ENCODE data around the gene GPRIN1.

DNA sequence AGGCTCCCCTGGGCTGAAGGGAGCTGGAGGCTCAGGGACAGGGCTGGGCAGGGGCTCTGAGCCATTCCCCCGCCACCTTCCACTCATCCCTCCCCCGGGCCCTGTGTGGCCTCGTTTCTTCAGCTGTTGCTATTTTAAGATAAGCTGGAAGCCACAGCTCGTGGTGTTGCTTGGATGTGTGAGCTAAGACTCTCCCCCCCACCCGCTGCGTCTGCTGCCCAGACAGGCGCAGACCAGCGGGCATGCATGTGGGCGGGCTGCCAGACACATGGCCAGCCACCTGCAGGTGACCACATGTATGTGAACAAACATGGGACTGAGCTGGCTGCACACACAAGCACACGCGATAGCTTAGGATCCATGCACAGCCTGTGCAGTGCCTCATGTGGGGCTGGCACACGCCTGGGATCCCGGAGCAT, 11.7 kb upstream of the GPRIN1 start:
- no peak for TF ChIP-seq POLR2A (IDR thresholded peaks at IDR 0.05)
- TF ChIP-seq, protein P1, sequence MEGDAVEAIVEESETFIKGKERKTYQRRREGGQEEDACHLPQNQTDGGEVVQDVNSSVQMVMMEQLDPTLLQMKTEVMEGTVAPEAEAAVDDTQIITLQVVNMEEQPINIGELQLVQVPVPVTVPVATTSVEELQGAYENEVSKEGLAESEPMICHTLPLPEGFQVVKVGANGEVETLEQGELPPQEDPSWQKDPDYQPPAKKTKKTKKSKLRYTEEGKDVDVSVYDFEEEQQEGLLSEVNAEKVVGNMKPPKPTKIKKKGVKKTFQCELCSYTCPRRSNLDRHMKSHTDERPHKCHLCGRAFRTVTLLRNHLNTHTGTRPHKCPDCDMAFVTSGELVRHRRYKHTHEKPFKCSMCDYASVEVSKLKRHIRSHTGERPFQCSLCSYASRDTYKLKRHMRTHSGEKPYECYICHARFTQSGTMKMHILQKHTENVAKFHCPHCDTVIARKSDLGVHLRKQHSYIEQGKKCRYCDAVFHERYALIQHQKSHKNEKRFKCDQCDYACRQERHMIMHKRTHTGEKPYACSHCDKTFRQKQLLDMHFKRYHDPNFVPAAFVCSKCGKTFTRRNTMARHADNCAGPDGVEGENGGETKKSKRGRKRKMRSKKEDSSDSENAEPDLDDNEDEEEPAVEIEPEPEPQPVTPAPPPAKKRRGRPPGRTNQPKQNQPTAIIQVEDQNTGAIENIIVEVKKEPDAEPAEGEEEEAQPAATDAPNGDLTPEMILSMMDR (IDR thresholded peaks at IDR 0.05) = no peak

All from testis (tissue), 2 donors.